Trophoblast cell (in vitro differentiated cells and primary cell): ENCODE results near the gene LDB2.

Source experiments
- DNase-seq, 2 donors: peaks; one replicate each; pipeline ENCODE4 v3.0.0-alpha.2; 2016
- H2AFZ ChIP-seq: 2 replicates; pipeline ENCODE4 v1.6.1; 2013; ENCODE audit warnings: low read length, moderate library complexity, mild to moderate bottlenecking; ENCODE audit not compliant: insufficient read depth, poor library complexity
- H2AK5ac ChIP-seq: 2 replicates; pipeline ENCODE4 v1.6.1; 2013; ENCODE audit warnings: mild to moderate bottlenecking, low read length
- H2BK120ac ChIP-seq: 2 replicates; pipeline ENCODE4 v1.6.1; 2013; ENCODE audit warnings: low read length, mild to moderate bottlenecking, moderate library complexity; ENCODE audit not compliant: insufficient read depth, poor library complexity
- H2BK12ac ChIP-seq: 2 replicates; pipeline ENCODE4 v1.6.1; 2013; ENCODE audit warnings: mild to moderate bottlenecking, low read length, moderate library complexity
- H2BK5ac ChIP-seq: 2 replicates; pipeline ENCODE4 v1.6.1; 2013; ENCODE audit warnings: low read length, low read depth, moderate library complexity, mild to moderate bottlenecking; ENCODE audit not compliant: poor library complexity
- H3K14ac ChIP-seq: 2 replicates; pipeline ENCODE4 v1.6.1; 2013; ENCODE audit warnings: mild to moderate bottlenecking, low read length
- H3K18ac ChIP-seq: 2 replicates; pipeline ENCODE4 v1.6.1; 2013; ENCODE audit warnings: mild to moderate bottlenecking, low read length
- H3K23ac ChIP-seq: 2 replicates; pipeline ENCODE4 v1.6.1; 2013; ENCODE audit warnings: low read length
- H3K27ac ChIP-seq: 2 replicates; pipeline ENCODE4 v1.5.1; 2013; ENCODE audit warnings: low read depth, mild to moderate bottlenecking, inconsistent platforms, low read length, moderate library complexity
- H3K27me3 ChIP-seq: 2 replicates; pipeline ENCODE4 v1.6.1; 2013; ENCODE audit warnings: inconsistent platforms, mild to moderate bottlenecking, low read length, moderate library complexity; ENCODE audit not compliant: insufficient read depth
- H3K36me3 ChIP-seq, 2 experiments: 1 replicate in 1 of 2; 2 replicates in 1 of 2; pipeline ENCODE4 v1.6.1; 2013; ENCODE audit warnings: low read length in 2 of 2, mild to moderate bottlenecking in 2 of 2, moderate library complexity in 1 of 2; ENCODE audit not compliant: insufficient read depth in 2 of 2, control insufficient read depth in 1 of 2
- H3K4ac ChIP-seq: 2 replicates; pipeline ENCODE4 v1.6.1; 2013; ENCODE audit warnings: low read depth, mild to moderate bottlenecking, low read length, moderate library complexity
- H3K4me1 ChIP-seq, 2 experiments: 1 replicate in 1 of 2; 2 replicates in 1 of 2; pipeline ENCODE4 v1.6.1; 2013; ENCODE audit warnings: low read length in 2 of 2, mild to moderate bottlenecking in 2 of 2, moderate library complexity in 1 of 2; ENCODE audit not compliant: insufficient read depth in 2 of 2, control insufficient read depth in 1 of 2
- H3K4me2 ChIP-seq: 2 replicates; pipeline ENCODE4 v1.6.1; 2013; ENCODE audit warnings: inconsistent platforms, mild to moderate bottlenecking, low read length, moderate library complexity
- H3K4me3 ChIP-seq: 2 replicates; pipeline ENCODE4 v1.5.1; 2013; ENCODE audit warnings: mild to moderate bottlenecking, low read depth, low read length, inconsistent platforms
- H3K79me1 ChIP-seq: one replicate; pipeline ENCODE4 v1.6.1; 2013; ENCODE audit warnings: low read length
- H3K79me2 ChIP-seq: 2 replicates; pipeline ENCODE4 v1.6.1; 2013; ENCODE audit warnings: low read length, mild to moderate bottlenecking; ENCODE audit not compliant: control insufficient read depth, insufficient read depth, poor library complexity
- H3K9ac ChIP-seq: 2 replicates; pipeline ENCODE4 v1.6.1; 2013; ENCODE audit warnings: mild to moderate bottlenecking, low read length
- H3K9me3 ChIP-seq: 2 replicates; pipeline ENCODE4 v1.6.1; 2013; ENCODE audit warnings: low read depth, mild to moderate bottlenecking, control low read depth, inconsistent platforms, low read length; ENCODE audit not compliant: insufficient read depth
- H4K12ac ChIP-seq: 2 replicates; pipeline ENCODE4 v1.6.1; 2013; ENCODE audit warnings: low read depth, mild to moderate bottlenecking, low read length, moderate library complexity
- H4K8ac ChIP-seq: 2 replicates; pipeline ENCODE4 v1.6.1; 2013; ENCODE audit warnings: low read depth, mild to moderate bottlenecking, low read length, moderate library complexity
- H4K91ac ChIP-seq: one replicate; pipeline ENCODE4 v1.6.1; 2013; ENCODE audit warnings: low read depth, mild to moderate bottlenecking, low read length, moderate library complexity
- WGBS: extraction: QIAGEN DNeasy Blood & Tissue Kit; methylation state at CpG from one replicate; pipeline ENCODE4 v1.1.7; 2013; ENCODE audit warnings: missing lambda C conversion rate; ENCODE audit not compliant: insufficient read length, insufficient coverage; ENCODE audit errors: extremely low coverage; 5-methylcytosine and 5-hydroxymethylcytosine counted together

LDB2 gene

GRCh38 chr4:16759931-16760582 is 138.4 kb downstream of the LDB2 start:
- Histone ChIP-seq H3K79me2 (no peaks in the 10 kb centered on the region), H2BK5ac (no peak overlapping the region), H2BK120ac (no peak overlapping the region), H3K36me3 (no peaks in the 10 kb centered on the region), H3K4me1 (peaks cover 0 to 3% of the 10 kb centered on the region in 2 experiments), H4K12ac (no peak overlapping the region), H3K4ac (no peak overlapping the region), H3K27ac (no peak overlapping the region), H3K9ac (no peak overlapping the region), H3K18ac (no peak overlapping the region), H3K4me2 (no peak overlapping the region), H4K8ac (no peak overlapping the region), H3K9me3 (no peaks in the 10 kb centered on the region), H3K23ac (no peak overlapping the region), H3K14ac (no peak overlapping the region), H3K4me3 (no peak overlapping the region), H3K27me3 (no peaks in the 10 kb centered on the region), H4K91ac (no peak overlapping the region), H2AK5ac (no peak overlapping the region), H3K79me1 (no peaks in the 10 kb centered on the region), H2AFZ (no peak overlapping the region), H2BK12ac (no peak overlapping the region)
- no peak for DNase-seq
- WGBS = no CpG with 5 or more reads among the region's 5 CpGs

- Histone ChIP-seq H3K4me1 (peaks cover 0 to 3% of the 10 kb centered on the region in 2 experiments), H4K12ac (no peak overlapping the region), H3K4me2 (no peak overlapping the region), H3K14ac (no peak overlapping the region), H2BK12ac (no peak overlapping the region), H3K4me3 (no peak overlapping the region), H3K27me3 (no peaks in the 10 kb centered on the region), H2BK5ac (no peak overlapping the region), H3K4ac (no peak overlapping the region), H2AFZ (no peak overlapping the region), H3K36me3 (no peaks in the 10 kb centered on the region), H3K79me1 (no peaks in the 10 kb centered on the region), H3K27ac (no peak overlapping the region), H3K9me3 (peaks cover 2% of the 10 kb centered on the region), H3K18ac (no peak overlapping the region), H3K23ac (no peak overlapping the region), H3K79me2 (no peaks in the 10 kb centered on the region), H4K91ac (no peak overlapping the region), H2AK5ac (no peak overlapping the region), H3K9ac (no peak overlapping the region), H2BK120ac (no peak overlapping the region), H4K8ac (no peak overlapping the region)
- no peak for DNase-seq
- no CpG with 5 or more reads among the region's 8 CpGs for WGBS
Observed at GRCh38 chr4:16758816-16759215, 139.6 kb downstream of the LDB2 start.

- Histone ChIP-seq H3K9me3 (peaks cover 2% of the 10 kb centered on the region), H3K9ac (no peak overlapping the region), H3K23ac (no peak overlapping the region), H3K4ac (no peak overlapping the region), H3K27ac (no peak overlapping the region), H3K14ac (no peak overlapping the region), H3K4me2 (no peak overlapping the region), H2AFZ (no peak overlapping the region), H2BK120ac (no peak overlapping the region), H2AK5ac (no peak overlapping the region), H4K91ac (no peak overlapping the region), H3K79me2 (no peaks in the 10 kb centered on the region), H3K79me1 (no peaks in the 10 kb centered on the region), H4K8ac (no peak overlapping the region), H3K18ac (no peak overlapping the region), H3K4me1 (peaks cover 0 to 3% of the 10 kb centered on the region in 2 experiments), H3K36me3 (no peaks in the 10 kb centered on the region), H2BK5ac (no peak overlapping the region), H4K12ac (no peak overlapping the region), H2BK12ac (no peak overlapping the region), H3K4me3 (no peak overlapping the region), H3K27me3 (no peaks in the 10 kb centered on the region)
- no CpG with 5 or more reads among the region's 2 CpGs for WGBS
- DNase-seq = peak; percentile 11 to 59
Observed at GRCh38 chr4:16758255-16758654, 140.2 kb downstream of the LDB2 start.

- H3K4me1 ChIP-seq = peaks cover 0 to 6% of the 10 kb centered on the region in 2 experiments
- no peak overlapping the region for H4K8ac ChIP-seq
- no peak overlapping the region for H3K23ac ChIP-seq
- no peak overlapping the region for H4K12ac ChIP-seq
- no peak overlapping the region for H2AK5ac ChIP-seq
- no peak overlapping the region for H3K14ac ChIP-seq
- no peak overlapping the region for H3K4me3 ChIP-seq
- no peaks in the 10 kb centered on the region for H3K79me1 ChIP-seq
- H3K4ac ChIP-seq = no peak overlapping the region
- no peaks in the 10 kb centered on the region for H3K27me3 ChIP-seq
- no peak overlapping the region for H2AFZ ChIP-seq
- H3K18ac ChIP-seq = no peak overlapping the region
- no peak overlapping the region for H2BK120ac ChIP-seq
- H3K9ac ChIP-seq = no peak overlapping the region
- H3K9me3 ChIP-seq = peaks cover 2% of the 10 kb centered on the region
- H3K79me2 ChIP-seq = no peaks in the 10 kb centered on the region
- no peak overlapping the region for H4K91ac ChIP-seq
- DNase-seq = peak; percentile 69 to 70
- no peak overlapping the region for H3K27ac ChIP-seq
- H2BK5ac ChIP-seq = no peak overlapping the region
- no peak overlapping the region for H2BK12ac ChIP-seq
- no peaks in the 10 kb centered on the region for H3K36me3 ChIP-seq
- no CpG with 5 or more reads among the region's 14 CpGs for WGBS
- H3K4me2 ChIP-seq = no peak overlapping the region
Observed at GRCh38 chr4:16757080-16757521, 141.3 kb downstream of the LDB2 start.
